Bronchial smooth muscle cell (primary cell): ENCODE results near the gene IGF2BP1. TPM values are rescaled to one million over a fixed set of nuclear protein-coding genes. Genes with fewer than 3 reads are reported as not detected.

ENCODE experiments used
- total RNA-seq: library from RNA; depleted of rRNA; stranded (reverse); fragments of >200 nt; gene quantifications from 2 replicates; pipeline ENCODE4 v1.2.1, GENCODE V29; 2014

The IGF2BP1 gene
- 2.1 and 2.5 TPM in 2 replicates for total RNA-seq

GRCh38 chr17:48997103-48997826 lies at the start of gene IGF2BP1:
Gene IGF2BP1, plus strand, starts transcription at chr17:48997385. Its CDS starts 361 bp downstream, at chr17:48997746.

Other genes with a start within 250 kb of the IGF2BP1 start
- not detected in 2 replicates for gene TTLL6, start 180.2 kb upstream of the IGF2BP1 start, total RNA-seq
- gene CALCOCO2, start 166.3 kb upstream of the IGF2BP1 start, total RNA-seq: 42.1 and 49.6 TPM in 2 replicates
- gene ATP5MC1, start 104.6 kb upstream of the IGF2BP1 start, total RNA-seq: 14.3 and 31.2 TPM in 2 replicates
- gene UBE2Z, start 89.0 kb upstream of the IGF2BP1 start, total RNA-seq: 45.4 and 50.4 TPM in 2 replicates
- gene SNF8, start 52.5 kb upstream of the IGF2BP1 start, total RNA-seq: 103 and 135 TPM in 2 replicates
- not detected in 2 replicates for gene GIP, start 28.8 kb upstream of the IGF2BP1 start, total RNA-seq
- gene B4GALNT2, start 135.4 kb downstream of the IGF2BP1 start, total RNA-seq: under 0.01 TPM in 1 of 2 replicates, not detected in the other
- gene GNGT2, start 213.2 kb downstream of the IGF2BP1 start, total RNA-seq: not detected in 2 replicates
- gene ABI3, start 213.3 kb downstream of the IGF2BP1 start, total RNA-seq: not detected in 2 replicates
- not detected in 2 replicates for gene PHOSPHO1, start 233.4 kb downstream of the IGF2BP1 start, total RNA-seq